IMR-90 (cell line): ENCODE measurements around the gene NUP58. TPM values are rescaled to one million over a fixed set of nuclear protein-coding genes. Genes with fewer than 3 reads are reported as not detected.
A peak's percentile ranks its signal among the peaks of the same experiment; 100 is the strongest.

ENCODE experiments used
- ATAC-seq: fragments of 200-7000 bp; cut with Tn5 transposase; 2 replicates; pipeline ENCODE4 v1.9.1; 2020; ENCODE audit warnings: low read depth, mild to moderate bottlenecking, moderate library complexity
- BruUV-seq: library from RNA; stranded (reverse); fragments of 400-500 nt; replicated peaks from 2 replicates; lab custom pipeline; 2021; lab: Mats Ljungman, UMichigan
- CTCF ChIA-PET: fragments of 300-600 bp; formaldehyde crosslinking; extraction: SDS; loops from one replicate; lab custom pipeline; 2021; ENCODE audit warnings: antibody characterized with exemption; lab: Yijun Ruan, JAX
- POLR2A ChIA-PET: fragments of 300-600 bp; sonication (Branson Sonifier 250); formaldehyde crosslinking; loops from one replicate; lab custom pipeline; 2022; ENCODE audit warnings: antibody characterized with exemption; ENCODE audit not compliant: unreplicated experiment; lab: Charles Lee
- DNase-seq: peaks from one replicate; pipeline ENCODE4 v3.0.0; 2013
- H2AFZ ChIP-seq: replicated peaks from 2 replicates; pipeline ENCODE3; 2013; ENCODE audit warnings: low read length, mild to moderate bottlenecking; ENCODE audit not compliant: poor library complexity
- H2AK5ac ChIP-seq: 2 replicates; pipeline ENCODE4 v1.6.1; 2013; ENCODE audit warnings: low read depth, low read length, inconsistent platforms
- H2AK9ac ChIP-seq: replicated peaks from 2 replicates; pipeline ENCODE3; 2013; ENCODE audit warnings: mild to moderate bottlenecking, low read depth, low read length, moderate library complexity; ENCODE audit not compliant: poor library complexity
- H2BK120ac ChIP-seq: 2 replicates; pipeline ENCODE4 v1.6.1; 2013; ENCODE audit warnings: low read depth, low read length, inconsistent platforms
- H2BK15ac ChIP-seq: 3 replicates; pipeline ENCODE4 v1.6.1; 2013; ENCODE audit warnings: low read depth, low read length, inconsistent platforms
- H2BK20ac ChIP-seq: 2 replicates; pipeline ENCODE4 v1.6.1; 2013; ENCODE audit warnings: low read depth, mild to moderate bottlenecking, inconsistent platforms, low read length, moderate library complexity
- H2BK5ac ChIP-seq: 2 replicates; pipeline ENCODE4 v1.6.1; 2013; ENCODE audit warnings: mild to moderate bottlenecking, low read depth, low read length, inconsistent platforms; ENCODE audit not compliant: poor library complexity, severe bottlenecking
- H3K14ac ChIP-seq: replicated peaks from 2 replicates; pipeline ENCODE4 v1.6.1; 2013; ENCODE audit warnings: low read depth, low read length, inconsistent platforms
- H3K18ac ChIP-seq: 2 replicates; pipeline ENCODE4 v1.6.1; 2013; ENCODE audit warnings: low read depth, low read length, control low read depth
- H3K23ac ChIP-seq: 2 replicates; pipeline ENCODE4 v1.6.1; 2013; ENCODE audit warnings: low read depth, low read length, inconsistent platforms
- H3K27ac ChIP-seq: 2 replicates; pipeline ENCODE4 v1.5.1; 2013; ENCODE audit warnings: mild to moderate bottlenecking, control low read depth, low read length; ENCODE audit not compliant: insufficient read depth
- H3K27me3 ChIP-seq: 2 replicates; pipeline ENCODE4 v1.6.1; 2013; ENCODE audit warnings: low read length; ENCODE audit not compliant: control insufficient read depth, insufficient read depth
- H3K36me3 ChIP-seq: 2 replicates; pipeline ENCODE4 v1.6.1; 2013; ENCODE audit warnings: low read length, mixed read lengths; ENCODE audit not compliant: control insufficient read depth, insufficient read depth
- H3K4ac ChIP-seq: 2 replicates; pipeline ENCODE4 v1.6.1; 2013; ENCODE audit warnings: low read depth, low read length, inconsistent platforms
- H3K4me1 ChIP-seq: 2 replicates; pipeline ENCODE4 v1.6.1; 2013; ENCODE audit warnings: low read length, mixed read lengths; ENCODE audit not compliant: control insufficient read depth, insufficient read depth
- H3K4me2 ChIP-seq: 2 replicates; pipeline ENCODE4 v1.6.1; 2013; ENCODE audit warnings: low read depth, mild to moderate bottlenecking, control low read depth, low read length, moderate library complexity
- H3K4me3 ChIP-seq: 2 replicates; pipeline ENCODE4 v1.5.1; 2013; ENCODE audit warnings: low read depth, mild to moderate bottlenecking, control low read depth, low read length, moderate library complexity; ENCODE audit not compliant: insufficient read depth
- H3K56ac ChIP-seq: 2 replicates; pipeline ENCODE4 v1.6.1; 2013; ENCODE audit warnings: low read length, inconsistent platforms; ENCODE audit not compliant: insufficient read depth; ENCODE audit errors: extremely low read depth
- H3K79me1 ChIP-seq, 2 experiments: 2 replicates each; pipeline ENCODE4 v1.6.1; 2013; ENCODE audit warnings: low read length in 2 of 2, inconsistent platforms in 1 of 2, low read depth in 1 of 2
- H3K9ac ChIP-seq: 2 replicates; pipeline ENCODE4 v1.6.1; 2013; ENCODE audit warnings: low read depth, low read length, control low read depth
- H3K9me1 ChIP-seq: 2 replicates; pipeline ENCODE4 v1.6.1; 2013; ENCODE audit warnings: low read length, inconsistent platforms; ENCODE audit not compliant: insufficient read depth
- H3K9me3 ChIP-seq: 2 replicates; pipeline ENCODE4 v1.6.1; 2013; ENCODE audit warnings: low read length; ENCODE audit not compliant: control insufficient read depth, insufficient read depth
- H4K20me1 ChIP-seq: 2 replicates; pipeline ENCODE4 v1.6.1; 2013; ENCODE audit warnings: low read length, inconsistent platforms; ENCODE audit not compliant: insufficient read depth
- H4K5ac ChIP-seq: 2 replicates; pipeline ENCODE4 v1.6.1; 2013; ENCODE audit warnings: mild to moderate bottlenecking, low read depth, low read length, control low read depth
- H4K8ac ChIP-seq, 2 experiments: 2 replicates each; pipeline ENCODE4 v1.6.1; 2013; ENCODE audit warnings: low read depth in 2 of 2, low read length in 2 of 2, control low read depth in 1 of 2, inconsistent platforms in 1 of 2
- H4K91ac ChIP-seq: 2 replicates; pipeline ENCODE4 v1.6.1; 2013; ENCODE audit warnings: low read depth, low read length, inconsistent platforms; ENCODE audit not compliant: insufficient read depth
- BHLHE40 ChIP-seq: fragments of 150-350 bp; IDR thresholded peaks from 2 replicates; pipeline ENCODE4 v1.6.1; 2016; ENCODE audit warnings: mild to moderate bottlenecking, low read depth, low read length
- CTCF ChIP-seq: conservative IDR thresholded peaks from 2 replicates; pipeline ENCODE4 v1.5.1; 2012; ENCODE audit warnings: mild to moderate bottlenecking, low read depth, low read length, improper control_type of control experiment
- ELK1 ChIP-seq: fragments of 150-350 bp; IDR thresholded peaks from 2 replicates; pipeline ENCODE4 v1.6.1; 2016; ENCODE audit warnings: low read depth, mild to moderate bottlenecking, low read length, moderate library complexity, borderline replicate concordance
- MAFK ChIP-seq: IDR thresholded peaks from 2 replicates; pipeline ENCODE4 v1.6.1; 2012; ENCODE audit warnings: low read depth, low read length, improper control_type of control experiment
- RCOR1 ChIP-seq: IDR thresholded peaks from 2 replicates; pipeline ENCODE4 v1.6.1; 2012; ENCODE audit warnings: mild to moderate bottlenecking, low read length, improper control_type of control experiment; ENCODE audit not compliant: insufficient replicate concordance
- RFX5 ChIP-seq: IDR thresholded peaks from 2 replicates; pipeline ENCODE4 v1.8.0; 2012; ENCODE audit warnings: low read depth, mild to moderate bottlenecking, low read length, moderate library complexity
- SMC3 ChIP-seq: fragments of 150-350 bp; IDR thresholded peaks from 2 replicates; pipeline ENCODE4 v1.6.1; 2016; ENCODE audit warnings: low read depth, mild to moderate bottlenecking, antibody characterized with exemption, low read length, moderate library complexity
- WGBS, 2 experiments: methylation state at CpG; one replicate each; pipeline versions ENCODE4 v1.1.5 to v1.1.7; 2013; ENCODE audit warnings: missing lambda C conversion rate in 2 of 2; ENCODE audit not compliant: insufficient read length in 1 of 2; ENCODE audit errors: extremely low coverage in 2 of 2; 5-methylcytosine and 5-hydroxymethylcytosine counted together
- dilution Hi-C: fragments of 300-500 bp; cut with HindIII; formaldehyde crosslinking; loops from one replicate; pipeline ENCODE4 v1.14.3; 2018; ENCODE audit warnings: low sequenced_read_pairs; ENCODE audit not compliant: unreplicated experiment
- in situ Hi-C: fragments of 300-500 bp; cut with MboI; formaldehyde crosslinking; loops from 3 replicates; pipeline ENCODE4 v1.14.3; 2019; ENCODE audit warnings: low sequenced_read_pairs, inconsistent platforms, mixed read lengths
- intact Hi-C: fragments of 100-400 bp; cut with micrococcal nuclease; formaldehyde crosslinking; loops from 2 replicates; pipeline ENCODE4 v1.10.0; 2022
- polyA plus RNA-seq, 3 experiments: library from polyadenylated mRNA; depleted of rRNA; stranded (reverse); fragments of >200 nt; gene quantifications; 2 replicates each; pipeline ENCODE4 v1.2.3, GENCODE V29; 2012; ENCODE audit warnings: low replicate concordance in 1 of 3
- total RNA-seq: library from RNA; depleted of rRNA; stranded (reverse); fragments of >200 nt; gene quantifications from 2 replicates; pipeline ENCODE4 v1.2.3, GENCODE V29; 2012

NUP58 gene
- total and polyA plus RNA-seq, 2 of the 4 experiments (the other 2 are of a cell fraction): 29.7 to 50.7 TPM

DNA sequence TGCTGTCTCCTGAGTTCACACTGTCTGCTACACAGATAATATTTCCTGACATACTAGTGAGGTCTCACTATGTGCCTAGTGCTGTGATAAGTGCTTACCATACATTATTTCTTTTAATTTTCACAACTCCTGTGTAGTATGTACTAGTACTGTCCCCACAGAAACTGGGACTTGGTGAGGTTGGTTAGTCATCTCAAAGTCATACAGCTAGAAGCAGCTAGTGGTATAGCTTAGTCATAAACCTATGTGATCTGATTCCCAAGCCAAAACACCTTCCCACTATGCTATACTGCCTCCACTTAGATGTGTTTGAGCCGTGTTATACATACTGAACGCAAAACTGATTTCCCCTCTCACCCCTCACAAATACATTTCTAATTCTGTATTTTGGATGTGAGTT is 24.7 kb upstream of the NUP58 start:
- no peak overlapping the region for H2BK120ac ChIP-seq
- H4K20me1 ChIP-seq: peaks cover 17% of the 10 kb centered on the region
- H3K27ac ChIP-seq: no peak overlapping the region
- H2AK9ac ChIP-seq: no peak overlapping the region
- H3K23ac ChIP-seq: no peak overlapping the region
- WGBS, 2 experiments: no CpG with 5 or more reads among the region's 2 CpGs
- no peak overlapping the region for H4K8ac ChIP-seq
- no peak overlapping the region for H4K5ac ChIP-seq
- CTCF ChIA-PET: no interaction called here
- no peak overlapping the region for H2BK20ac ChIP-seq
- H3K56ac ChIP-seq: no peak overlapping the region
- H3K9me3 ChIP-seq: no peaks in the 10 kb centered on the region
- H4K91ac ChIP-seq: no peak overlapping the region
- no peak overlapping the region for H3K9ac ChIP-seq
- POLR2A ChIA-PET: no interaction called here
- H3K4me2 ChIP-seq: no peak overlapping the region
- in situ Hi-C loops: no loop called here
- peak; percentile 65 for DNase-seq
- H3K36me3 ChIP-seq: peaks cover 2% of the 10 kb centered on the region; the same call in 1 of the 2 replicates
- no peak overlapping the region for H2BK5ac ChIP-seq
- peaks cover 17 to 43% of the 10 kb centered on the region in 2 experiments for H3K79me1 ChIP-seq
- H3K4me1 ChIP-seq: peaks cover 2% of the 10 kb centered on the region; the same call in 1 of the 2 replicates
- H3K18ac ChIP-seq: no peak overlapping the region
- TF ChIP-seq BHLHE40 (no peak), CTCF (no peak), MAFK (no peak), RFX5 (no peak), RCOR1 (no peak), SMC3 (no peak), ELK1 (no peak)
- H3K9me1 ChIP-seq: peaks cover 6% of the 10 kb centered on the region; the same call in 1 of the 2 replicates
- H3K14ac ChIP-seq: no peak overlapping the region
- H3K27me3 ChIP-seq: no peaks in the 10 kb centered on the region
- peak; percentile 46; the same call in 1 of the 2 replicates for ATAC-seq
- BruUV-seq: no TSS peak
- dilution Hi-C loops: no loop called here
- no peak overlapping the region for H3K4me3 ChIP-seq
- no peak overlapping the region for H3K4ac ChIP-seq
- H2AK5ac ChIP-seq: no peak overlapping the region
- H2AFZ ChIP-seq: no peak overlapping the region
- H2BK15ac ChIP-seq: no peak overlapping the region
- intact Hi-C loops: no loop called here
